Lower leg skin (tissue), 4 donors: Measurements from ENCODE around the gene KRTAP5-7. TPM values are rescaled to one million over a fixed set of nuclear protein-coding genes. Genes with fewer than 3 reads are reported as not detected.

Source experiments
- DNase-seq, 2 donors: peaks; one replicate each; pipeline ENCODE4 v3.0.0-alpha.2; 2019; ENCODE audit warnings: low spot score in 2 of 2
- H3K4me3 ChIP-seq: fragments of 200-600 bp; sonication (generic); 2 replicates; pipeline ENCODE4 v1.5.1; 2017; ENCODE audit warnings: mild to moderate bottlenecking, low read depth; ENCODE audit not compliant: poor library complexity, severe bottlenecking
- CTCF ChIP-seq, 3 donors: fragments of 450-650 bp; IDR thresholded peaks; one replicate each; pipeline ENCODE4 v1.5.1; 2016; ENCODE audit warnings: antibody characterized with exemption in 3 of 3, mild to moderate bottlenecking in 3 of 3, moderate library complexity in 2 of 3
- POLR2A ChIP-seq, 2 donors: fragments of 450-650 bp; IDR thresholded peaks; one replicate each; pipeline ENCODE4 v1.6.1; 2016 to 2017; ENCODE audit warnings: antibody characterized with exemption in 2 of 2, mild to moderate bottlenecking in 1 of 2, moderate library complexity in 1 of 2
- WGBS, 2 donors: methylation state at CpG; one replicate each; pipeline ENCODE4 v1.1.5; 2018; 5-methylcytosine and 5-hydroxymethylcytosine counted together
- intact Hi-C: fragments of 100-400 bp; cut with DNase I; formaldehyde crosslinking; loops from one replicate; pipeline ENCODE4 v1.15.0; 2023; ENCODE audit warnings: low total_unique reads
- total RNA-seq, 4 donors: library from RNA; depleted of rRNA; stranded (reverse); fragments of >200 nt; gene quantifications; one replicate each; pipeline ENCODE4 v1.1.0, GENCODE V29; 2016

The KRTAP5-7 gene
- total RNA-seq, 4 donors from 2014 or later, result 5.4 TPM; not detected in 3

- peak in 1 of 2 donors; percentile 21 for DNase-seq
- WGBS, 2 donors, result 95 to 96% methylated on average over 6 of the region's 6 CpGs
- intact Hi-C loops, result no loop called here
- H3K4me3 ChIP-seq, result no peak overlapping the region
- TF ChIP-seq POLR2A (IDR thresholded peaks at IDR 0.05) (no peak), CTCF (IDR thresholded peaks at IDR 0.05) (no peak)
Measured at GRCh38 chr11:71499546-71499945, 27.5 kb upstream of the KRTAP5-7 start.

- no peak for TF ChIP-seq CTCF (IDR thresholded peaks at IDR 0.05)
- TF ChIP-seq POLR2A (IDR thresholded peaks at IDR 0.05), result no peak
- WGBS, 2 donors, result 48 to 67% methylated on average over 6 of the region's 6 CpGs
- DNase-seq, result peak in 1 of 2 donors; percentile 69
- intact Hi-C loops, result no loop called here
- no peak overlapping the region for H3K4me3 ChIP-seq
Measured at GRCh38 chr11:71500601-71501021, 26.5 kb upstream of the KRTAP5-7 start.

- WGBS, 2 donors, result 89 to 93% methylated on average over 30 of the region's 30 CpGs
- intact Hi-C loops, result no loop called here
- DNase-seq, result peak in 1 of 2 donors; percentile 72
- TF ChIP-seq CTCF (IDR thresholded peaks at IDR 0.05) (no peak), POLR2A (IDR thresholded peaks at IDR 0.05) (no peak)
- H3K4me3 ChIP-seq, result no peak overlapping the region
Measured at GRCh38 chr11:71501071-71501985, 25.7 kb upstream of the KRTAP5-7 start.

- no peak for TF ChIP-seq POLR2A (IDR thresholded peaks at IDR 0.05)
- no peak for TF ChIP-seq CTCF (IDR thresholded peaks at IDR 0.05)
- no peak overlapping the region for H3K4me3 ChIP-seq
- intact Hi-C loops, result no loop called here
- WGBS, 2 donors, result 95 to 98% methylated on average over 10 of the region's 10 CpGs
- peak in 1 of 2 donors; percentile 57 for DNase-seq
Measured at GRCh38 chr11:71502026-71502425, 25.0 kb upstream of the KRTAP5-7 start.

- 91 to 96% methylated on average over 15 of the region's 15 CpGs for WGBS, 2 donors
- intact Hi-C loops, result no loop called here
- TF ChIP-seq CTCF (IDR thresholded peaks at IDR 0.05) (no peak), POLR2A (IDR thresholded peaks at IDR 0.05) (no peak)
- no peak overlapping the region for H3K4me3 ChIP-seq
- DNase-seq, result peak in 1 of 2 donors; percentile 81
Measured at GRCh38 chr11:71502871-71503435, 24.1 kb upstream of the KRTAP5-7 start.
